ENCODE data around the gene LYAR.

GRCh38 chr4:4254666-4255065 is 35.3 kb downstream of the LYAR start:
- TF ChIP-seq POLR2A (IDR thresholded peaks at IDR 0.05) = no peak
- TF ChIP-seq CTCF (IDR thresholded peaks at IDR 0.05) = no peak
